Spleen (tissue), 7 donors: ENCODE data around the gene TIMM17B.

Source experiments
- CTCF ChIP-seq, 11 experiments: fragments of 200-600 bp in 7 of 11; fragments of 450-650 bp in 4 of 11; sonication (generic) in 4 of 11; IDR thresholded peaks in 8 of 11; conservative IDR thresholded peaks in 3 of 11; 1 replicate in 7 of 11; 2 replicates in 4 of 11; pipeline versions ENCODE4 v1.4.0 to v1.8.0; 2016 to 2021; ENCODE audit warnings: antibody characterized with exemption in 11 of 11, inconsistent platforms in 4 of 11, mild to moderate bottlenecking in 1 of 11
- POLR2A ChIP-seq, 3 donors: fragments of 450-650 bp; IDR thresholded peaks; one replicate each; pipeline ENCODE4 v1.5.1; 2017; ENCODE audit warnings: antibody characterized with exemption in 3 of 3, mild to moderate bottlenecking in 1 of 3
- POLR2AphosphoS5 ChIP-seq, 3 donors: sonication (generic); formaldehyde crosslinking; IDR thresholded peaks; one replicate each; pipeline ENCODE4 v1.5.1; 2017; ENCODE audit warnings: antibody characterized with exemption in 3 of 3
- donor health status: DM: no; HTN: no; CAD: no; lungs with moderate emphysema.
- donor health status: DM: no; HTN: no; CAD: no.
- donor health status: DM: no; HTN: no; CAD: no.

GRCh38 chrX:48933757-48934156 is 36.2 kb upstream of the TIMM17B start:
- TF ChIP-seq CTCF (IDR thresholded peaks at IDR 0.05 in 8 of 11, conservative IDR thresholded peaks at IDR 0.05 in 3 of 11) (no peak), POLR2AphosphoS5 (IDR thresholded peaks at IDR 0.05) (no peak), POLR2A (IDR thresholded peaks at IDR 0.05) (no peak)
